RWPE2 (cell line): ENCODE data around the gene SGTB.
"Not testable (repeated sequence)": the region's sequence is repeated elsewhere in the genome, so short reads cannot be mapped to it uniquely, and the experiment has no call there.

ENCODE experiments used
- ATAC-seq: fragments of 200-7000 bp; cut with Tn5 transposase; 3 replicates; pipeline ENCODE4 v1.9.1; 2021; ENCODE audit warnings: low read depth
- DNase-seq: peaks from one replicate; pipeline ENCODE4 v3.0.0-alpha.2; 2020; ENCODE audit warnings: low spot score
- H3K27ac ChIP-seq: fragments of 450-650 bp; 2 replicates; pipeline ENCODE4 v1.5.1; 2017; ENCODE audit warnings: mild to moderate bottlenecking; ENCODE audit not compliant: poor library complexity, severe bottlenecking
- H3K27me3 ChIP-seq: fragments of 250-450 bp; sonication (Bioruptor Pico); 2 replicates; pipeline ENCODE4 v1.5.1; 2021; ENCODE audit warnings: mild to moderate bottlenecking, moderate library complexity; ENCODE audit not compliant: insufficient read depth, poor library complexity, severe bottlenecking
- H3K36me3 ChIP-seq: fragments of 250-450 bp; sonication (Bioruptor Pico); 2 replicates; pipeline ENCODE4 v1.5.1; 2020; ENCODE audit warnings: low read depth, mild to moderate bottlenecking, moderate library complexity
- H3K4me1 ChIP-seq: fragments of 250-450 bp; sonication (Bioruptor Pico); 2 replicates; pipeline ENCODE4 v1.5.1; 2021; ENCODE audit warnings: mild to moderate bottlenecking, moderate library complexity; ENCODE audit not compliant: insufficient read depth, poor library complexity, severe bottlenecking
- H3K4me3 ChIP-seq: fragments of 250-450 bp; sonication (Bioruptor Pico); 2 replicates; pipeline ENCODE4 v1.5.1; 2021; ENCODE audit warnings: mild to moderate bottlenecking, moderate library complexity; ENCODE audit not compliant: severe bottlenecking
- H3K9me3 ChIP-seq: fragments of 250-450 bp; sonication (Bioruptor Pico); 2 replicates; pipeline ENCODE4 v1.5.1; 2021; ENCODE audit warnings: mild to moderate bottlenecking, moderate library complexity; ENCODE audit not compliant: severe bottlenecking
- CTCF ChIP-seq: fragments of 450-650 bp; IDR thresholded peaks from one replicate; pipeline ENCODE4 v1.5.1; 2017; ENCODE audit warnings: mild to moderate bottlenecking, moderate library complexity; ENCODE audit not compliant: poor library complexity, severe bottlenecking

The SGTB gene

GRCh38 chr5:65736011-65736410 is 14.1 kb upstream of the SGTB start:
- Histone ChIP-seq H3K36me3 (0 out of 2 replicates have a peak, but pooled peaks cover 8% of the 10 kb centered on the region), H3K9me3 (no peaks in the 10 kb centered on the region), H3K4me1 (no peaks in the 10 kb centered on the region), H3K4me3 (no peak overlapping the region), H3K27ac (no peak overlapping the region), H3K27me3 (no peaks in the 10 kb centered on the region)
- TF ChIP-seq CTCF: no peak
- ATAC-seq (no peak), DNase-seq (no peak)

GRCh38 chr5:65734921-65735320 is 13.0 kb upstream of the SGTB start:
- Histone ChIP-seq H3K9me3 (no peaks in the 10 kb centered on the region), H3K36me3 (0 out of 2 replicates have a peak, but pooled peaks cover 8% of the 10 kb centered on the region), H3K27ac (no peak overlapping the region), H3K4me3 (no peak overlapping the region), H3K4me1 (no peaks in the 10 kb centered on the region), H3K27me3 (no peaks in the 10 kb centered on the region)
- TF ChIP-seq CTCF: no peak
- DNase-seq (no peak), ATAC-seq (no peak)

- not testable (repeated sequence) for ATAC-seq, H3K36me3 ChIP-seq, H3K27ac ChIP-seq, H3K4me3 ChIP-seq, H3K9me3 ChIP-seq, H3K27me3 ChIP-seq, DNase-seq, H3K4me1 ChIP-seq
Observed at GRCh38 chr5:65734196-65734775, 12.4 kb upstream of the SGTB start.

- H3K27ac ChIP-seq, H3K36me3 ChIP-seq, H3K9me3 ChIP-seq, DNase-seq, H3K4me3 ChIP-seq, ATAC-seq, H3K27me3 ChIP-seq: not testable (repeated sequence)
- peaks cover 12% of the 10 kb centered on the region for H3K4me1 ChIP-seq
Observed at GRCh38 chr5:65732046-65732445, 10.1 kb upstream of the SGTB start.

- 0 out of 2 replicates have a peak, but pooled peaks cover 2% of the 10 kb centered on the region for H3K36me3 ChIP-seq
- no peak overlapping the region for H3K4me3 ChIP-seq
- H3K9me3 ChIP-seq: no peaks in the 10 kb centered on the region
- TF ChIP-seq CTCF: no peak
- ATAC-seq (no peak), DNase-seq (no peak)
- H3K27me3 ChIP-seq: no peaks in the 10 kb centered on the region
- H3K27ac ChIP-seq: no peak overlapping the region
- peaks cover 12% of the 10 kb centered on the region for H3K4me1 ChIP-seq
Observed at GRCh38 chr5:65730910-65731309, 9.0 kb upstream of the SGTB start.

- DNase-seq: no peak
- Histone ChIP-seq H3K4me1 (peaks cover 22% of the 10 kb centered on the region), H3K4me3 (no peak overlapping the region), H3K27ac (peak overlapping the region; percentile 63), H3K36me3 (peaks cover 4% of the 10 kb centered on the region; the same call in 1 of the 2 replicates), H3K9me3 (no peaks in the 10 kb centered on the region), H3K27me3 (no peaks in the 10 kb centered on the region)
- peak; percentile 74 for ATAC-seq
- no peak for TF ChIP-seq CTCF
Observed at GRCh38 chr5:65728218-65728617, 6.3 kb upstream of the SGTB start.
